IMR-90 (cell line): ENCODE data around the gene RAB31. TPM values are rescaled to one million over a fixed set of nuclear protein-coding genes. Genes with fewer than 3 reads are reported as not detected.

Experiments used
- ATAC-seq: fragments of 200-7000 bp; cut with Tn5 transposase; 2 replicates; pipeline ENCODE4 v1.9.1; 2020; ENCODE audit warnings: low read depth, mild to moderate bottlenecking, moderate library complexity
- BruUV-seq: library from RNA; stranded (reverse); fragments of 400-500 nt; replicated peaks from 2 replicates; lab custom pipeline; 2021; lab: Mats Ljungman, UMichigan
- CTCF ChIA-PET: fragments of 300-600 bp; formaldehyde crosslinking; extraction: SDS; loops from one replicate; lab custom pipeline; 2021; ENCODE audit warnings: antibody characterized with exemption; lab: Yijun Ruan, JAX
- POLR2A ChIA-PET: fragments of 300-600 bp; sonication (Branson Sonifier 250); formaldehyde crosslinking; loops from one replicate; lab custom pipeline; 2022; ENCODE audit warnings: antibody characterized with exemption; ENCODE audit not compliant: unreplicated experiment; lab: Charles Lee
- DNase-seq: peaks from one replicate; pipeline ENCODE4 v3.0.0; 2013
- H2AFZ ChIP-seq: replicated peaks from 2 replicates; pipeline ENCODE3; 2013; ENCODE audit warnings: low read length, mild to moderate bottlenecking; ENCODE audit not compliant: poor library complexity
- H2AK5ac ChIP-seq: 2 replicates; pipeline ENCODE4 v1.6.1; 2013; ENCODE audit warnings: low read depth, low read length, inconsistent platforms
- H2AK9ac ChIP-seq: replicated peaks from 2 replicates; pipeline ENCODE3; 2013; ENCODE audit warnings: mild to moderate bottlenecking, low read depth, low read length, moderate library complexity; ENCODE audit not compliant: poor library complexity
- H2BK120ac ChIP-seq: 2 replicates; pipeline ENCODE4 v1.6.1; 2013; ENCODE audit warnings: low read depth, low read length, inconsistent platforms
- H2BK15ac ChIP-seq: 3 replicates; pipeline ENCODE4 v1.6.1; 2013; ENCODE audit warnings: low read depth, low read length, inconsistent platforms
- H2BK20ac ChIP-seq: 2 replicates; pipeline ENCODE4 v1.6.1; 2013; ENCODE audit warnings: low read depth, mild to moderate bottlenecking, inconsistent platforms, low read length, moderate library complexity
- H2BK5ac ChIP-seq: 2 replicates; pipeline ENCODE4 v1.6.1; 2013; ENCODE audit warnings: mild to moderate bottlenecking, low read depth, low read length, inconsistent platforms; ENCODE audit not compliant: poor library complexity, severe bottlenecking
- H3K14ac ChIP-seq: replicated peaks from 2 replicates; pipeline ENCODE4 v1.6.1; 2013; ENCODE audit warnings: low read depth, low read length, inconsistent platforms
- H3K18ac ChIP-seq: 2 replicates; pipeline ENCODE4 v1.6.1; 2013; ENCODE audit warnings: low read depth, low read length, control low read depth
- H3K23ac ChIP-seq: 2 replicates; pipeline ENCODE4 v1.6.1; 2013; ENCODE audit warnings: low read depth, low read length, inconsistent platforms
- H3K27ac ChIP-seq: 2 replicates; pipeline ENCODE4 v1.5.1; 2013; ENCODE audit warnings: mild to moderate bottlenecking, control low read depth, low read length; ENCODE audit not compliant: insufficient read depth
- H3K27me3 ChIP-seq: 2 replicates; pipeline ENCODE4 v1.6.1; 2013; ENCODE audit warnings: low read length; ENCODE audit not compliant: control insufficient read depth, insufficient read depth
- H3K36me3 ChIP-seq: 2 replicates; pipeline ENCODE4 v1.6.1; 2013; ENCODE audit warnings: low read length, mixed read lengths; ENCODE audit not compliant: control insufficient read depth, insufficient read depth
- H3K4ac ChIP-seq: 2 replicates; pipeline ENCODE4 v1.6.1; 2013; ENCODE audit warnings: low read depth, low read length, inconsistent platforms
- H3K4me1 ChIP-seq: 2 replicates; pipeline ENCODE4 v1.6.1; 2013; ENCODE audit warnings: low read length, mixed read lengths; ENCODE audit not compliant: control insufficient read depth, insufficient read depth
- H3K4me2 ChIP-seq: 2 replicates; pipeline ENCODE4 v1.6.1; 2013; ENCODE audit warnings: low read depth, mild to moderate bottlenecking, control low read depth, low read length, moderate library complexity
- H3K4me3 ChIP-seq: 2 replicates; pipeline ENCODE4 v1.5.1; 2013; ENCODE audit warnings: low read depth, mild to moderate bottlenecking, control low read depth, low read length, moderate library complexity; ENCODE audit not compliant: insufficient read depth
- H3K56ac ChIP-seq: 2 replicates; pipeline ENCODE4 v1.6.1; 2013; ENCODE audit warnings: low read length, inconsistent platforms; ENCODE audit not compliant: insufficient read depth; ENCODE audit errors: extremely low read depth
- H3K79me1 ChIP-seq, 2 experiments: 2 replicates each; pipeline ENCODE4 v1.6.1; 2013; ENCODE audit warnings: low read length in 2 of 2, inconsistent platforms in 1 of 2, low read depth in 1 of 2
- H3K9ac ChIP-seq: 2 replicates; pipeline ENCODE4 v1.6.1; 2013; ENCODE audit warnings: low read depth, low read length, control low read depth
- H3K9me1 ChIP-seq: 2 replicates; pipeline ENCODE4 v1.6.1; 2013; ENCODE audit warnings: low read length, inconsistent platforms; ENCODE audit not compliant: insufficient read depth
- H3K9me3 ChIP-seq: 2 replicates; pipeline ENCODE4 v1.6.1; 2013; ENCODE audit warnings: low read length; ENCODE audit not compliant: control insufficient read depth, insufficient read depth
- H4K20me1 ChIP-seq: 2 replicates; pipeline ENCODE4 v1.6.1; 2013; ENCODE audit warnings: low read length, inconsistent platforms; ENCODE audit not compliant: insufficient read depth
- H4K5ac ChIP-seq: 2 replicates; pipeline ENCODE4 v1.6.1; 2013; ENCODE audit warnings: mild to moderate bottlenecking, low read depth, low read length, control low read depth
- H4K8ac ChIP-seq, 2 experiments: 2 replicates each; pipeline ENCODE4 v1.6.1; 2013; ENCODE audit warnings: low read depth in 2 of 2, low read length in 2 of 2, control low read depth in 1 of 2, inconsistent platforms in 1 of 2
- H4K91ac ChIP-seq: 2 replicates; pipeline ENCODE4 v1.6.1; 2013; ENCODE audit warnings: low read depth, low read length, inconsistent platforms; ENCODE audit not compliant: insufficient read depth
- BHLHE40 ChIP-seq: fragments of 150-350 bp; IDR thresholded peaks from 2 replicates; pipeline ENCODE4 v1.6.1; 2016; ENCODE audit warnings: mild to moderate bottlenecking, low read depth, low read length
- CEBPB ChIP-seq: IDR thresholded peaks from 2 replicates; pipeline ENCODE4 v1.6.1; 2012; ENCODE audit warnings: low read depth, low read length, improper control_type of control experiment
- CHD1 ChIP-seq: IDR thresholded peaks from 2 replicates; pipeline ENCODE4 v1.6.1; 2012; ENCODE audit warnings: low read depth, low read length, improper control_type of control experiment
- CTCF ChIP-seq: conservative IDR thresholded peaks from 2 replicates; pipeline ENCODE4 v1.5.1; 2012; ENCODE audit warnings: mild to moderate bottlenecking, low read depth, low read length, improper control_type of control experiment
- ELK1 ChIP-seq: fragments of 150-350 bp; IDR thresholded peaks from 2 replicates; pipeline ENCODE4 v1.6.1; 2016; ENCODE audit warnings: low read depth, mild to moderate bottlenecking, low read length, moderate library complexity, borderline replicate concordance
- FOS ChIP-seq: fragments of 150-350 bp; IDR thresholded peaks from 2 replicates; pipeline ENCODE4 v1.6.1; 2016; ENCODE audit warnings: low read depth, low read length
- MAZ ChIP-seq: IDR thresholded peaks from 2 replicates; pipeline ENCODE4 v1.6.1; 2012; ENCODE audit warnings: low read depth, mild to moderate bottlenecking, low read length, improper control_type of control experiment, moderate library complexity, borderline replicate concordance
- MXI1 ChIP-seq: IDR thresholded peaks from 2 replicates; pipeline ENCODE4 v1.6.1; 2012; ENCODE audit warnings: low read depth, mild to moderate bottlenecking, low read length, moderate library complexity, borderline replicate concordance
- NFE2L2 ChIP-seq: fragments of 150-350 bp; IDR thresholded peaks from 2 replicates; pipeline ENCODE4 v1.6.1; 2016; ENCODE audit warnings: low read depth, mild to moderate bottlenecking, low read length
- POLR2A ChIP-seq: IDR thresholded peaks from 2 replicates; pipeline ENCODE4 v1.6.1; 2012; ENCODE audit warnings: mild to moderate bottlenecking, low read depth, low read length
- RAD21 ChIP-seq: IDR thresholded peaks from 2 replicates; pipeline ENCODE4 v1.6.1; 2012; ENCODE audit warnings: low read length, improper control_type of control experiment
- RCOR1 ChIP-seq: IDR thresholded peaks from 2 replicates; pipeline ENCODE4 v1.6.1; 2012; ENCODE audit warnings: mild to moderate bottlenecking, low read length, improper control_type of control experiment; ENCODE audit not compliant: insufficient replicate concordance
- RFX5 ChIP-seq: IDR thresholded peaks from 2 replicates; pipeline ENCODE4 v1.8.0; 2012; ENCODE audit warnings: low read depth, mild to moderate bottlenecking, low read length, moderate library complexity
- SMC3 ChIP-seq: fragments of 150-350 bp; IDR thresholded peaks from 2 replicates; pipeline ENCODE4 v1.6.1; 2016; ENCODE audit warnings: low read depth, mild to moderate bottlenecking, antibody characterized with exemption, low read length, moderate library complexity
- USF2 ChIP-seq: fragments of 150-350 bp; IDR thresholded peaks from 2 replicates; pipeline ENCODE4 v1.6.1; 2017; ENCODE audit warnings: mild to moderate bottlenecking, antibody characterized with exemption, low read length, low read depth
- WGBS, 2 experiments: methylation state at CpG; one replicate each; pipeline versions ENCODE4 v1.1.5 to v1.1.7; 2013; ENCODE audit warnings: missing lambda C conversion rate in 2 of 2; ENCODE audit not compliant: insufficient read length in 1 of 2; ENCODE audit errors: extremely low coverage in 2 of 2; 5-methylcytosine and 5-hydroxymethylcytosine counted together
- dilution Hi-C: fragments of 300-500 bp; cut with HindIII; formaldehyde crosslinking; loops from one replicate; pipeline ENCODE4 v1.14.3; 2018; ENCODE audit warnings: low sequenced_read_pairs; ENCODE audit not compliant: unreplicated experiment
- in situ Hi-C: fragments of 300-500 bp; cut with MboI; formaldehyde crosslinking; loops from 3 replicates; pipeline ENCODE4 v1.14.3; 2019; ENCODE audit warnings: low sequenced_read_pairs, inconsistent platforms, mixed read lengths
- intact Hi-C: fragments of 100-400 bp; cut with micrococcal nuclease; formaldehyde crosslinking; loops from 2 replicates; pipeline ENCODE4 v1.10.0; 2022
- polyA plus RNA-seq, 3 experiments: library from polyadenylated mRNA; depleted of rRNA; stranded (reverse); fragments of >200 nt; gene quantifications; 2 replicates each; pipeline ENCODE4 v1.2.3, GENCODE V29; 2012; ENCODE audit warnings: low replicate concordance in 1 of 3
- total RNA-seq: library from RNA; depleted of rRNA; stranded (reverse); fragments of >200 nt; gene quantifications from 2 replicates; pipeline ENCODE4 v1.2.3, GENCODE V29; 2012

The RAB31 gene
- total and polyA plus RNA-seq, 2 of the 4 experiments (the other 2 are of a cell fraction): 13.8 to 26.9 TPM

- Histone ChIP-seq H3K79me1 (peaks cover 48 to 71% of the 10 kb centered on the region in 2 experiments), H2BK20ac (no peak overlapping the region), H2AFZ (no peak overlapping the region), H3K4me2 (no peak overlapping the region), H3K14ac (no peak overlapping the region), H2BK5ac (no peak overlapping the region), H3K9ac (no peak overlapping the region), H4K20me1 (peaks cover 25% of the 10 kb centered on the region; the same call in 1 of the 2 replicates), H2BK15ac (0 out of 3 replicates have a peak overlapping the region, but pooled peaks have one; percentile 55), H3K4ac (no peak overlapping the region), H3K36me3 (no peaks in the 10 kb centered on the region), H3K23ac (no peak overlapping the region), H3K9me3 (no peaks in the 10 kb centered on the region), H4K5ac (no peak overlapping the region), H2AK9ac (no peak overlapping the region), H3K27me3 (no peaks in the 10 kb centered on the region), H2BK120ac (no peak overlapping the region), H3K18ac (no peak overlapping the region), H2AK5ac (peak overlapping the region; percentile 18; the same call in 1 of the 2 replicates), H3K56ac (no peak overlapping the region), H3K27ac (no peak overlapping the region), H3K4me1 (peaks cover 13% of the 10 kb centered on the region), H3K4me3 (no peak overlapping the region), H4K91ac (no peak overlapping the region), H3K9me1 (peaks cover 23% of the 10 kb centered on the region), H4K8ac (no peak overlapping the region)
- DNase-seq (no peak), ATAC-seq (no peak)
- intact Hi-C loops (no loop called here), dilution Hi-C loops (no loop called here), in situ Hi-C loops (loop anchor here (25.0 kb wide), 1 partner anchor 226 kb away; no protein-coding TSS in a partner anchor)
- ChIA-PET CTCF (interaction anchor here (0.6 kb wide), 1 partner anchor 10 kb away, joined by 3 read pairs; no protein-coding TSS in a partner anchor), POLR2A (no interaction called here)
- no CpG with 5 or more reads among the region's 7 CpGs for WGBS, 2 experiments
- no TSS peak for BruUV-seq
- no peak for TF ChIP-seq USF2
- TF ChIP-seq CHD1: no peak
- TF ChIP-seq POLR2A: no peak
- TF ChIP-seq CEBPB: no peak
- no peak for TF ChIP-seq ELK1
- no peak for TF ChIP-seq RAD21
- no peak for TF ChIP-seq MAZ
- TF ChIP-seq RFX5: no peak
- TF ChIP-seq FOS: no peak
- TF ChIP-seq BHLHE40: no peak
- TF ChIP-seq NFE2L2: no peak
- no peak for TF ChIP-seq CTCF
- no peak for TF ChIP-seq SMC3
- TF ChIP-seq RCOR1: no peak
- no peak for TF ChIP-seq MXI1
These were observed 3.4 kb downstream of the RAB31 start for GRCh38 chr18:9711361-9712129.
